Gastrocnemius medialis (tissue), 4 donors: ENCODE results near the gene NDUFB10. TPM values are rescaled to one million over a fixed set of nuclear protein-coding genes. Genes with fewer than 3 reads are reported as not detected.
"Not testable (repeated sequence)": the region's sequence is repeated elsewhere in the genome, so short reads cannot be mapped to it uniquely, and the experiment has no call there.

Experiments used
- ATAC-seq, 2 donors: fragments of 150-250 bp; one replicate each; pipeline ENCODE4 v1.9.1; 2016
- DNase-seq, 2 donors: peaks; one replicate each; pipeline ENCODE4 v3.0.0-alpha.2; 2019
- H3K27ac ChIP-seq, 4 donors: fragments of 200-600 bp; sonication (generic); 1 replicate in 1 of 4; 2 replicates in 3 of 4; pipeline ENCODE4 v1.5.1; 2016 to 2018; ENCODE audit warnings: mild to moderate bottlenecking in 2 of 4, moderate library complexity in 1 of 4
- H3K27me3 ChIP-seq, 3 donors: fragments of 200-600 bp; sonication (generic) in 2 of 3; 1 replicate in 1 of 3; 2 replicates in 2 of 3; pipeline versions ENCODE4 v1.5.1 to v1.6.0; 2016 to 2019; ENCODE audit warnings: mild to moderate bottlenecking in 1 of 3, moderate library complexity in 1 of 3
- H3K36me3 ChIP-seq, 2 donors: fragments of 200-600 bp; sonication (generic) in 1 of 2; one replicate each; pipeline ENCODE4 v1.5.1; 2017 to 2018
- H3K4me1 ChIP-seq, 2 donors: fragments of 200-600 bp; sonication (generic) in 1 of 2; one replicate each; pipeline ENCODE4 v1.5.1; 2016 to 2017; ENCODE audit warnings: mild to moderate bottlenecking in 2 of 2
- H3K4me3 ChIP-seq, 4 donors: fragments of 200-600 bp; sonication (generic) in 3 of 4; 1 replicate in 1 of 4; 2 replicates in 3 of 4; pipeline ENCODE4 v1.5.1; 2016 to 2019; ENCODE audit warnings: mild to moderate bottlenecking in 2 of 4
- H3K9me3 ChIP-seq, 3 donors: fragments of 200-600 bp; sonication (generic) in 2 of 3; 1 replicate in 1 of 3; 2 replicates in 2 of 3; pipeline ENCODE4 v1.5.1; 2016 to 2019
- POLR2A ChIP-seq, 2 donors: fragments of 450-650 bp; IDR thresholded peaks; one replicate each; pipeline ENCODE4 v1.6.1; 2017; ENCODE audit warnings: antibody characterized with exemption in 2 of 2, mild to moderate bottlenecking in 2 of 2, moderate library complexity in 2 of 2
- in situ Hi-C, 4 donors: fragments of 200-750 bp; cut with MboI; loops; one replicate each; pipeline versions ENCODE4 v1.15.0 to v1.8.0; 2017; ENCODE audit warnings: low sequenced_read_pairs in 4 of 4
- intact Hi-C: fragments of 100-400 bp; cut with DNase I; formaldehyde crosslinking; loops from one replicate; pipeline ENCODE4 v1.15.1; 2023; ENCODE audit warnings: low total_unique reads
- total RNA-seq, 4 donors: library from RNA; depleted of rRNA; stranded (reverse); fragments of >200 nt; gene quantifications; one replicate each; pipeline versions ENCODE4 v1.1.0 to v1.2.3, GENCODE V29; 2016
- TF ChIP-seq, protein P1 (sequence below), 5 experiments: fragments of 450-650 bp in 3 of 5; fragments of 200-600 bp in 2 of 5; sonication (generic) in 2 of 5; IDR thresholded peaks in 4 of 5; conservative IDR thresholded peaks in 1 of 5; 1 replicate in 4 of 5; 2 replicates in 1 of 5; pipeline ENCODE4 v1.5.1; 2016 to 2019; ENCODE audit warnings: antibody characterized with exemption in 5 of 5, mild to moderate bottlenecking in 3 of 5, moderate library complexity in 3 of 5

The NDUFB10 gene
- total RNA-seq, 4 donors from 2014 or later = 530 to 1,014 (median 743) TPM

DNA sequence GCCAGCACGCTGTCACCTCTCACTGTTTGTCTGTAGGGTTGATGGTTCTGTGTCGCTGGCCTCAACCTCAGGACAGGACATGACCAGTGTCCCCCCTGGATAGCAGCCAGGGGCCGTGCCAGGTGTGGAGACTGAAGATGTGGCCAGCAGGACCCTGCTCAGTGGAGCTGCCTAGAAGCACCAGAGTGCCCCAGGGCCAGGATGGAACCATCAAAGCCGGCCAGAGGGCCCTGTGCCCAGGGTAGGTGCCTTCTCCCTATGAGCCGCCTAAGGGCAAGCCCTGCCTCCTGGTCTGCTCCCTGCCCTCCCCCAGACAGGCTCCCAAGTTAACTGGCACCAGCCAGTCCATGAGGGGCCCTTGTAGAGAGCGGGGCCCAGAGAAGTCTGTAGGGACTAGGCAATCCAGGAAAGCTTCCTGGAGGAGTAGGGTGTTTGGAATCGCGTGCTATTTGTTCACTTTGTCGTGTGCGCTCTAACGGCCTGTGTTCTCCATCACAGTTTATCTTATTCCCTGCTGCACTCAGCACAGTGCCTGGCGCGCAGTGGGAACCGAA is 546 bp upstream of the NDUFB10 start:
- no peaks in the 10 kb centered on the region for H3K27me3 ChIP-seq
- in situ Hi-C loops (no loop called here), intact Hi-C loops (no loop called here)
- peaks cover 29 to 33% of the 10 kb centered on the region in 2 donors for H3K4me1 ChIP-seq
- H3K9me3 ChIP-seq = no peaks in the 10 kb centered on the region
- peaks cover 0 to 25% of the 10 kb centered on the region in 2 donors for H3K36me3 ChIP-seq
- TF ChIP-seq POLR2A (IDR thresholded peaks at IDR 0.05) = no peak
- TF ChIP-seq, protein P1, sequence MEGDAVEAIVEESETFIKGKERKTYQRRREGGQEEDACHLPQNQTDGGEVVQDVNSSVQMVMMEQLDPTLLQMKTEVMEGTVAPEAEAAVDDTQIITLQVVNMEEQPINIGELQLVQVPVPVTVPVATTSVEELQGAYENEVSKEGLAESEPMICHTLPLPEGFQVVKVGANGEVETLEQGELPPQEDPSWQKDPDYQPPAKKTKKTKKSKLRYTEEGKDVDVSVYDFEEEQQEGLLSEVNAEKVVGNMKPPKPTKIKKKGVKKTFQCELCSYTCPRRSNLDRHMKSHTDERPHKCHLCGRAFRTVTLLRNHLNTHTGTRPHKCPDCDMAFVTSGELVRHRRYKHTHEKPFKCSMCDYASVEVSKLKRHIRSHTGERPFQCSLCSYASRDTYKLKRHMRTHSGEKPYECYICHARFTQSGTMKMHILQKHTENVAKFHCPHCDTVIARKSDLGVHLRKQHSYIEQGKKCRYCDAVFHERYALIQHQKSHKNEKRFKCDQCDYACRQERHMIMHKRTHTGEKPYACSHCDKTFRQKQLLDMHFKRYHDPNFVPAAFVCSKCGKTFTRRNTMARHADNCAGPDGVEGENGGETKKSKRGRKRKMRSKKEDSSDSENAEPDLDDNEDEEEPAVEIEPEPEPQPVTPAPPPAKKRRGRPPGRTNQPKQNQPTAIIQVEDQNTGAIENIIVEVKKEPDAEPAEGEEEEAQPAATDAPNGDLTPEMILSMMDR (IDR thresholded peaks at IDR 0.05 in 4 of 5, conservative IDR thresholded peaks at IDR 0.05 in 1 of 5) = no peak
- H3K4me3 ChIP-seq = peak overlapping the region; percentile 8 to 99 (median 83)
- peak; percentile 0 to 17 for ATAC-seq
- peak overlapping the region; percentile 84 to 100 (median 90) for H3K27ac ChIP-seq
- DNase-seq = no peak

DNA sequence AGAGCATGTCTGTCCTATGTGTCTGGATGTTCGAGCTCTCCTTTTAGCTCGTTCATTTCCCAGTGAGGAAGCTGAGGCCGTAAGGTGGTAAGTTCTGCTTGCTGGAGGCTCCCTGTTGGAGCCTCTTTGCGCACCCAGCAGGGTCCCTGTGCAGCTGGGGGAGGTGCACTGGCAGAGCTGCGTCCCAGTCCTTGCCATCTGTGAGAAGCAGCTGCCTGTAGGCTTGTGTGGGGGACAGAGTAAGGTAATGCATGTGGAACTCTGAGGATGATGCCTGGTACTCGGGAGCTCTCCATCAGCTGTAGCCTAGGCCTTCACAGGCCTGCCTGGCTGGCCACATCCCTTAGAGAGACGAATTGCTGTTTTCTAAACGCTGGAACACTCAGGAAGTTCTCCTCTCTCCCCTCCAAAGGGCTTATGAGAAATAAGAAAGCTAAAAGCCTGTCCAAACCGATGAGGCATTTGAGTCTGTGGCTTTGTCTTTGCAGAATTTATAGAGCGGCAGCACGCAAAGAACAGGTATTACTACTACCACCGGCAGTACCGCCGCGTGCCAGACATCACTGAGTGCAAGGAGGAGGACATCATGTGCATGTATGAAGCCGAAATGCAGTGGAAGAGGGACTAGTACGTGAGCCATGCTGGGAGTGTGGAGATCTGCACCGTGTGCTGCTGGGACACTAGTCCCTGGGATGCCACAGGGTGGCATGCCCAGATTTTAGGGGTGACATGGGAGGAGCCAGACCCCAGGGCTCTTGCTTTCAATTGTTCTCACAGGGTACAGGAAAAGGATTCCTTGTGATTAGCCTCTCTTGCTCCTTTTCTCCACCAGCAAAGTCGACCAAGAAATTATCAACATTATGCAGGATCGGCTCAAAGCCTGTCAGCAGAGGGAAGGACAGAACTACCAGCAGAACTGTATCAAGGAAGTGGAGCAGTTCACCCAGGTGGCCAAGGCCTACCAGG is 1.6 kb downstream of the NDUFB10 start:
- Histone ChIP-seq H3K36me3 (peaks cover 0 to 25% of the 10 kb centered on the region in 2 donors), H3K4me3 (peak overlapping the region; percentile 65 to 99 (median 83)), H3K27me3 (no peaks in the 10 kb centered on the region), H3K4me1 (peaks cover 28 to 32% of the 10 kb centered on the region in 2 donors), H3K27ac (peak overlapping the region in 3 of 4 donors; percentile 84 to 100 (median 90)), H3K9me3 (no peaks in the 10 kb centered on the region)
- TF ChIP-seq, protein P1 (IDR thresholded peaks at IDR 0.05 in 4 of 5, conservative IDR thresholded peaks at IDR 0.05 in 1 of 5) = no peak
- no peak for TF ChIP-seq POLR2A (IDR thresholded peaks at IDR 0.05)
- in situ Hi-C loops = no loop called here
- intact Hi-C loops = no loop called here
- ATAC-seq = no peak
- DNase-seq = no peak

DNA sequence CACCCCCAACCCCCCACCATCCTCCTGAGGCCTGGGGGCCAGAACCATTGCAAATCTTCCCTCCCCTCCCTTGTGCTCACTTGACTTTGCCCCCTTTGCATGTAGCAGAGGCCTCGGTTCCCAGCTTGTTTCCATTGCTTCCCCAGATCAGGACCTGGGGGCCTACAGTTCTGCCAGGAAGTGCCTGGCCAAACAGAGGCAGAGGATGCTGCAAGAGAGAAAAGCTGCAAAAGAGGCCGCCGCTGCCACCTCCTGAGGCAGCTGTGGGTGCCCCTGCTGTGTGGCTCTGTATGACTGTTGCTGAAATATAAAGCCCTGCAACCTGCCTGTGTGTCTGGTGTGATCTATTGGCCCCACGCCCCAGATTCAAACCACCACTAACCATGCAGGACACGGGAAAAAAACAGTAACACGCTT is 2.3 kb downstream of the NDUFB10 start:
- DNase-seq = no peak
- no peak for ATAC-seq
- in situ Hi-C loops (no loop called here), intact Hi-C loops (no loop called here)
- Histone ChIP-seq H3K36me3 (peaks cover 0 to 25% of the 10 kb centered on the region in 2 donors), H3K27me3 (no peaks in the 10 kb centered on the region), H3K9me3 (no peaks in the 10 kb centered on the region), H3K4me1 (peaks cover 28 to 35% of the 10 kb centered on the region in 2 donors), H3K4me3 (no peak overlapping the region), H3K27ac (no peak overlapping the region)
- no peak for TF ChIP-seq POLR2A (IDR thresholded peaks at IDR 0.05)
- TF ChIP-seq, protein P1 (IDR thresholded peaks at IDR 0.05 in 4 of 5, conservative IDR thresholded peaks at IDR 0.05 in 1 of 5) = no peak

DNA sequence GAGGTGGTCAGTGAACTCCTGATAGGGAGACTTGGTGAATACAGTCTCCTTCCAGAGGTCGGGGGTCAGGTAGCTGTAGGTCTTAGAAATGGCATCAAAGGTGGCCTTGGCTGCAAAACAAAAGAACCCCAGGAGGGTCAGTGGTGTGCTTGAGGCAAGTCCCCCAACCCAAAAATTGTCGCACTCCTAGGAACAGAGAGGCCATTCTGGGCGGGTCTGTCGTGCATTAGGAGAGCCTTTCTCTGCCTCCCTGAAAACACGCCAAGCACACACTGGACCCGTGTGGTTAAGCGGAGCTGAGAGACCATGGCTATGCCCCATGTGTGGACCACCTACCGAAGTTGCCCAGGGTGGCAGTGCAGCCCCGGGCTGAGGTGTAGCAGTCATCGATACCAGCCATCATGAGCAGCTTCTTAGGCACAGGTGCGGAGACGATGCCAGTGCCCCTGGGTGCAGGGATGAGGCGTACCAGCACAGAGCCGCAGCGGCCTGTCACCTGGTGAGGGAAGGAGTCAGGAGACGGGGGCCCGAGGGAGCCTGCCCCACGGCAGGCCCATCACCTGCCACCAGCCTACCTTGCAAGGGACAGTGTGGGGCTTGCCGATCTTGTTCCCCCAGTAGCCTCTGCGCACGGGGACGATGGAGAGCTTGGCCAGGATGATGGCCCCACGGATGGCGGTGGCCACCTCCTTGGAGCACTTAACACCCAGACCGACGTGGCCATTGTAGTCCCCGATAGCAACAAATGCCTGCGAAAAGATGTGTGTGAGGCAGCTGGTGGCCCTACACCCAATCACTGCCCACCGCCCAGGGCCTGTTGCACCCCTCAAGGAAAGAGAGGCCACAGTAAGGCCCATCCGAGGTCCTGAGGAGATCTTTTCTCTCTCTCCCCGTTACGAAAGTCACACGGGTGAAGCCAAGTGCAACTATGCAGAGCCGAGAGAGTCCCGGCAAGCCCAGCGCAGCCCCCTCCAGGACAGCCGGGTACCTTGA is 3.1 kb downstream of the NDUFB10 start:
- DNase-seq, in situ Hi-C loops, intact Hi-C loops, H3K9me3 ChIP-seq, ATAC-seq, H3K27me3 ChIP-seq, H3K4me3 ChIP-seq: not testable (repeated sequence)
- peaks cover 0 to 25% of the 10 kb centered on the region in 2 donors for H3K36me3 ChIP-seq
- H3K4me1 ChIP-seq = peaks cover 28 to 35% of the 10 kb centered on the region in 2 donors
- peak overlapping the region in 3 of 4 donors; percentile 88 to 99 (median 95) for H3K27ac ChIP-seq
